SK-N-SH (cell line): ENCODE results near the gene LAMTOR4. TPM values are rescaled to one million over a fixed set of nuclear protein-coding genes. Genes with fewer than 3 reads are reported as not detected.

Experiments used
- CTCF ChIA-PET: fragments of 300-600, 350-600 bp; formaldehyde crosslinking; extraction: SDS; loops from one replicate; lab custom pipeline; 2021; lab: Yijun Ruan, JAX
- POLR2A ChIA-PET: fragments of 350-600 bp; sonication (Branson Sonifier 250); formaldehyde crosslinking; extraction: SDS; loops from one replicate; lab custom pipeline; 2020; ENCODE audit warnings: antibody characterized with exemption, inconsistent platforms; lab: Yijun Ruan, JAX
- DNase-seq: peaks from one replicate; pipeline ENCODE4 v3.0.0; 2012
- H2AFZ ChIP-seq: fragments of 200-600 bp; sonication (generic); 2 replicates; pipeline ENCODE4 v1.8.1; 2016; ENCODE audit warnings: antibody characterized with exemption, mild to moderate bottlenecking, low read depth
- H3F3A ChIP-seq: fragments of 200-600 bp; sonication (generic); replicated peaks from 2 replicates; pipeline ENCODE3; 2016; ENCODE audit warnings: antibody characterized with exemption, mild to moderate bottlenecking; ENCODE audit not compliant: insufficient read depth
- H3K27ac ChIP-seq, 2 experiments: fragments of 200-500 bp in 1 of 2; fragments of 200-600 bp in 1 of 2; sonication (Bioruptor generic) in 1 of 2; sonication (generic), shearing (Covaris generic) in 1 of 2; 2 replicates each; pipeline versions ENCODE4 v1.5.1 to v1.6.1; 2014 to 2016; ENCODE audit warnings: low read depth in 2 of 2, inconsistent platforms in 1 of 2, low read length in 1 of 2, mild to moderate bottlenecking in 1 of 2, mixed read lengths in 1 of 2
- H3K27me3 ChIP-seq: fragments of 200-600 bp; sonication (generic), shearing (Covaris generic); 2 replicates; pipeline ENCODE4 v1.6.1; 2016; ENCODE audit warnings: mixed run types; ENCODE audit not compliant: insufficient read depth
- H3K36me3 ChIP-seq, 2 experiments: fragments of 200-500 bp in 1 of 2; fragments of 200-600 bp in 1 of 2; sonication (Bioruptor generic) in 1 of 2; sonication (generic) in 1 of 2; replicated peaks in 1 of 2; 2 replicates each; pipeline versions ENCODE3 to v1.5.1; 2014 to 2016; ENCODE audit warnings: low read length in 1 of 2, mild to moderate bottlenecking in 1 of 2; ENCODE audit not compliant: insufficient read depth in 2 of 2, control insufficient read depth in 1 of 2
- H3K4me1 ChIP-seq, 2 experiments: fragments of 200-500 bp in 1 of 2; fragments of 200-600 bp in 1 of 2; sonication (Bioruptor generic) in 1 of 2; sonication (generic), shearing (Covaris generic) in 1 of 2; 2 replicates each; pipeline versions ENCODE4 v1.5.1 to v1.6.1; 2014 to 2016; ENCODE audit warnings: low read depth in 1 of 2, low read length in 1 of 2, mixed run types in 1 of 2; ENCODE audit not compliant: insufficient read depth in 2 of 2, control insufficient read depth in 1 of 2
- H3K4me2 ChIP-seq: fragments of 200-600 bp; sonication (generic), shearing (Covaris generic); 2 replicates; pipeline ENCODE4 v1.6.1; 2017; ENCODE audit warnings: mixed run types
- H3K4me3 ChIP-seq, 2 experiments: fragments of 200-500 bp in 1 of 2; fragments of 200-600 bp in 1 of 2; sonication (Bioruptor generic) in 1 of 2; sonication (generic), shearing (Covaris generic) in 1 of 2; 2 replicates each; pipeline versions ENCODE4 v1.5.1 to v1.8.1; 2014 to 2016; ENCODE audit warnings: low read depth in 2 of 2, inconsistent platforms in 1 of 2, low read length in 1 of 2, mild to moderate bottlenecking in 1 of 2, mixed read lengths in 1 of 2, moderate library complexity in 1 of 2
- H3K79me2 ChIP-seq: fragments of 200-600 bp; sonication (generic); 2 replicates; pipeline ENCODE4 v1.8.1; 2017; ENCODE audit warnings: mild to moderate bottlenecking; ENCODE audit not compliant: insufficient read depth
- H3K9ac ChIP-seq: fragments of 200-600 bp; sonication (generic); 2 replicates; pipeline ENCODE4 v1.6.1; 2017; ENCODE audit warnings: mixed run types
- H3K9me2 ChIP-seq: fragments of 200-600 bp; sonication (generic); 2 replicates; pipeline ENCODE4 v1.6.1; 2017; ENCODE audit warnings: mixed run types
- H3K9me3 ChIP-seq: fragments of 200-600 bp; sonication (generic); 2 replicates; pipeline ENCODE4 v1.6.1; 2017; ENCODE audit warnings: mixed run types, mild to moderate bottlenecking, moderate library complexity
- H4K20me1 ChIP-seq: fragments of 200-600 bp; sonication (generic); 2 replicates; pipeline ENCODE4 v1.6.1; 2017; ENCODE audit warnings: mild to moderate bottlenecking, mixed run types; ENCODE audit not compliant: insufficient read depth
- CHD2 ChIP-seq: fragments of 150-350 bp; IDR thresholded peaks from 2 replicates; pipeline ENCODE4 v1.6.1; 2018; ENCODE audit warnings: low read length; ENCODE audit not compliant: partially characterized antibody
- EP300 ChIP-seq, 2 experiments: IDR thresholded peaks; 2 replicates each; pipeline versions ENCODE4 v1.4.0 to v1.6.1; 2012; ENCODE audit warnings: borderline replicate concordance in 1 of 2, low read depth in 1 of 2, low read length in 1 of 2
- FOXJ3 ChIP-seq: sonication (generic); formaldehyde crosslinking; IDR thresholded peaks from 2 replicates; pipeline ENCODE4 v1.5.1; 2020; ENCODE audit warnings: mild to moderate bottlenecking, missing genetic modification reagents
- FOXM1 ChIP-seq: IDR thresholded peaks from 2 replicates; pipeline ENCODE4 v1.4.0; 2012; ENCODE audit warnings: low read depth, mild to moderate bottlenecking
- GATA2 ChIP-seq: sonication (generic); formaldehyde crosslinking; IDR thresholded peaks from 2 replicates; pipeline ENCODE4 v1.5.0; 2020; ENCODE audit warnings: mild to moderate bottlenecking, missing genetic modification reagents
- POLR2AphosphoS5 ChIP-seq: IDR thresholded peaks from 2 replicates; pipeline ENCODE4 v1.6.1; 2012; ENCODE audit warnings: low read depth, low read length
- RFX5 ChIP-seq: IDR thresholded peaks from 2 replicates; pipeline ENCODE4 v1.6.1; 2012; ENCODE audit warnings: mild to moderate bottlenecking, improper control_type of control experiment, low read length
- SMC3 ChIP-seq: IDR thresholded peaks from 2 replicates; pipeline ENCODE4 v1.6.1; 2012; ENCODE audit warnings: low read depth, low read length, improper control_type of control experiment
- TAF1 ChIP-seq: IDR thresholded peaks from 2 replicates; pipeline ENCODE4 v1.6.1; 2012; ENCODE audit warnings: low read depth, mild to moderate bottlenecking, low read length, moderate library complexity, borderline replicate concordance
- TCF12 ChIP-seq: IDR thresholded peaks from 2 replicates; pipeline ENCODE4 v1.4.0; 2012
- TEAD4 ChIP-seq: IDR thresholded peaks from 2 replicates; pipeline ENCODE4 v1.4.0; 2012; ENCODE audit warnings: mild to moderate bottlenecking, borderline replicate concordance; ENCODE audit not compliant: insufficient read depth
- YY1 ChIP-seq: IDR thresholded peaks from 2 replicates; pipeline ENCODE4 v1.4.0; 2012; ENCODE audit warnings: low read depth, mild to moderate bottlenecking
- ZBTB33 ChIP-seq: IDR thresholded peaks from 2 replicates; pipeline ENCODE4 v1.4.0; 2012; ENCODE audit warnings: low read depth, borderline replicate concordance
- WGBS: methylation state at CpG from one replicate; pipeline ENCODE4 v1.1.6; 2017; ENCODE audit warnings: low lambda C conversion rate; 5-methylcytosine and 5-hydroxymethylcytosine counted together
- polyA plus RNA-seq, 3 experiments: library from polyadenylated mRNA; depleted of rRNA; stranded (reverse); fragments of >200 nt; gene quantifications; 2 replicates each; pipeline ENCODE4 v1.2.3, GENCODE V29; 2012
- TF ChIP-seq, protein P1 (sequence below): IDR thresholded peaks from 2 replicates; pipeline ENCODE4 v1.4.0; 2012; ENCODE audit warnings: low read depth, borderline replicate concordance
- TF ChIP-seq, protein P2 (sequence below): IDR thresholded peaks from 2 replicates; pipeline ENCODE4 v1.4.0; 2012; ENCODE audit warnings: low read depth

Gene LAMTOR4
- polyA plus RNA-seq, 1 of the 3 experiments (the other 2 are of a cell fraction), result 630 TPM

GRCh38 chr7:100167912-100168323, 19.2 kb downstream of the LAMTOR4 start:
- H3K9ac ChIP-seq, result peak overlapping the region; percentile 26; the same call in 1 of the 2 replicates
- POLR2A ChIA-PET, result interaction anchor here (0.7 to 1.5 kb wide), 4 partner anchors 9 to 22 kb away, joined by 3 to 7 read pairs (median 4); partner anchors contain the start of genes LAMTOR4 and TRAPPC14
- no peaks in the 10 kb centered on the region for H3K27me3 ChIP-seq
- H3K27ac ChIP-seq, result no peak overlapping the region
- H3K79me2 ChIP-seq, result no peaks in the 10 kb centered on the region
- H4K20me1 ChIP-seq, result no peaks in the 10 kb centered on the region
- peaks cover 0 to 2% of the 10 kb centered on the region in 2 experiments for H3K36me3 ChIP-seq
- peak; percentile 69 for DNase-seq
- no peak for TF ChIP-seq ZBTB33
- no peak for TF ChIP-seq SMC3
- no peak for TF ChIP-seq EP300 (IDR thresholded peaks at IDR 0.05; ENCODE audit: borderline replicate concordance in 1 of 2, low read depth in 1 of 2, low read length in 1 of 2)
- TF ChIP-seq GATA2 (CRISPR knock-in tag), result no peak
- no peak for TF ChIP-seq YY1
- TF ChIP-seq, protein P1, sequence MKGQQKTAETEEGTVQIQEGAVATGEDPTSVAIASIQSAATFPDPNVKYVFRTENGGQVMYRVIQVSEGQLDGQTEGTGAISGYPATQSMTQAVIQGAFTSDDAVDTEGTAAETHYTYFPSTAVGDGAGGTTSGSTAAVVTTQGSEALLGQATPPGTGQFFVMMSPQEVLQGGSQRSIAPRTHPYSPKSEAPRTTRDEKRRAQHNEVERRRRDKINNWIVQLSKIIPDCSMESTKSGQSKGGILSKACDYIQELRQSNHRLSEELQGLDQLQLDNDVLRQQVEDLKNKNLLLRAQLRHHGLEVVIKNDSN, result no peak
- TF ChIP-seq, protein P2, sequence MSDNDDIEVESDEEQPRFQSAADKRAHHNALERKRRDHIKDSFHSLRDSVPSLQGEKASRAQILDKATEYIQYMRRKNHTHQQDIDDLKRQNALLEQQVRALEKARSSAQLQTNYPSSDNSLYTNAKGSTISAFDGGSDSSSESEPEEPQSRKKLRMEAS, result no peak
- TF ChIP-seq CHD2, result no peak
- TF ChIP-seq, all 33 proteins: peak for 0
- Histone ChIP-seq H3K9me3 (no peaks in the 10 kb centered on the region), H3K4me1 (peaks cover 0 to 18% of the 10 kb centered on the region in 2 experiments; a peak in 1 of 4 replicates), H3K9me2 (no peaks in the 10 kb centered on the region), H2AFZ (peak overlapping the region; percentile 82), H3K4me2 (peak overlapping the region; percentile 71), H3K4me3 (peak overlapping the region; percentile 36 to 41), H3F3A (peaks cover 18% of the 10 kb centered on the region)
- WGBS, result 23% methylated on average over 11 of the region's 11 CpGs
- CTCF ChIA-PET, result interaction anchor here (0.8 to 4.0 kb wide), 7 partner anchors 8 to 240 kb away, joined by 3 to 39 read pairs (median 3); no protein-coding TSS in a partner anchor

GRCh38 chr7:100169147-100169850, 20.6 kb downstream of the LAMTOR4 start:
- Histone ChIP-seq H3K79me2 (no peaks in the 10 kb centered on the region), H4K20me1 (no peaks in the 10 kb centered on the region), H3K4me3 (no peak overlapping the region), H3K36me3 (peaks cover 3 to 15% of the 10 kb centered on the region in 2 experiments), H3K9me3 (no peaks in the 10 kb centered on the region), H3K9ac (no peak overlapping the region), H3K4me2 (no peak overlapping the region), H2AFZ (no peak overlapping the region), H3K4me1 (peaks cover 0 to 18% of the 10 kb centered on the region in 2 experiments; a peak in 1 of 4 replicates), H3K9me2 (no peaks in the 10 kb centered on the region), H3K27me3 (no peaks in the 10 kb centered on the region), H3F3A (peaks cover 18% of the 10 kb centered on the region), H3K27ac (no peak overlapping the region)
- CTCF ChIA-PET, result interaction anchor here (0.7 to 2.1 kb wide), 3 partner anchors 37 to 238 kb away, joined by 3 to 5 read pairs (median 3); no protein-coding TSS in a partner anchor
- DNase-seq, result peak; percentile 32
- WGBS, result 91% methylated on average over 11 of the region's 11 CpGs
- POLR2A ChIA-PET, result interaction anchor here (1.1 kb wide), 1 partner anchor 11 kb away, joined by 4 read pairs; the partner anchor contains the start of gene TRAPPC14
- no peak for TF ChIP-seq TAF1
- no peak for TF ChIP-seq TCF12
- no peak for TF ChIP-seq FOXM1
- no peak for TF ChIP-seq RFX5
- no peak for TF ChIP-seq POLR2AphosphoS5
- TF ChIP-seq FOXJ3 (CRISPR knock-in tag), result no peak
- no peak for TF ChIP-seq GATA2 (CRISPR knock-in tag)
- no peak for TF ChIP-seq TEAD4
- TF ChIP-seq, protein P1, result no peak
